Brain microvascular endothelial cell (primary cell): ENCODE measurements around the gene SMARCC1.

Experiments
- DNase-seq: peaks from one replicate; pipeline ENCODE4 v3.0.0-alpha.2; 2020
- H3K27ac ChIP-seq: fragments of 250-450 bp; sonication (Bioruptor Pico); 2 replicates; pipeline ENCODE4 v1.5.1; 2020; ENCODE audit warnings: mild to moderate bottlenecking, moderate library complexity
- H3K27me3 ChIP-seq: fragments of 250-450 bp; sonication (Bioruptor Pico); replicated peaks from 2 replicates; pipeline ENCODE4 v1.5.1; 2020; ENCODE audit warnings: mild to moderate bottlenecking
- H3K36me3 ChIP-seq: fragments of 250-450 bp; sonication (Bioruptor Pico); replicated peaks from 2 replicates; pipeline ENCODE4 v1.5.1; 2020; ENCODE audit warnings: mild to moderate bottlenecking
- H3K4me3 ChIP-seq: 2 replicates; pipeline ENCODE4 v1.5.1; 2011; ENCODE audit warnings: low read depth, mild to moderate bottlenecking, control low read depth, low read length, moderate library complexity
- in situ Hi-C: cut with HindIII; loops from 2 replicates; pipeline ENCODE4 v1.10.0; 2017; ENCODE audit warnings: low sequenced_read_pairs, low pct_ligation_motif_present
- TF ChIP-seq, protein P1 (sequence below): IDR thresholded peaks from 2 replicates; pipeline ENCODE4 v1.5.1; 2011; ENCODE audit warnings: low read depth, mild to moderate bottlenecking, moderate library complexity, low read length, control low read depth, inconsistent platforms; ENCODE audit errors: missing control alignments

Gene SMARCC1

DNA sequence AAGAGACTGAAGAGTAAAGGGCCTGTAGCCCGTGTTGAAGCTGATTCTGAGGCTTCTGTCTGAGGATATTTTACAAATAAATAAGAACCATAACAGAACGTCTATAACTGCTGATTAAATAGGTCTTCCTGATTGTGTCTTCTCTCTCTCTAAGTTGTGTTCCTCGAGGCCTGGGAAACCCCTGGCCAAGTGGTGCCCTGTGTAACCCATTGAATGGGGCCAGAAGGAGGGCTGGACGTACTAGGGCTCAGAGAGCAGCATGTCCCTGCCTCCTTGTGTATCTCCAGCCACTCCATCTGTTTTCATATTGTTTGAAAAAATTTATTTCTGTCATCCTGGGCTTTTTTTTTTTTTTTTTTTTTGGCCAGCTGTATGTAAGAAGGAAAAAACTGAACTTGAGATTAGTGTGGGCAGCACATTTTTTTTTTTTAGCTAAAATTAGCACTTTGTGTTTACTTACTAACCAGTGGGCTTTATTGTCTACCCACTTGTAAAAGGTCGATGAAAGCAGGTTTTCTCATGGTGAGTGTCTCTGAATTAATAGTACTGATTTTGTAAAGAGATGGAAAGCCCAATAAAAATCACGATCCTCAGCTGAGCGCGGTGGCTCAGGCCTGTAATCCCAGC is 32.0 kb upstream of the SMARCC1 start:
- no peak for DNase-seq
- TF ChIP-seq, protein P1, sequence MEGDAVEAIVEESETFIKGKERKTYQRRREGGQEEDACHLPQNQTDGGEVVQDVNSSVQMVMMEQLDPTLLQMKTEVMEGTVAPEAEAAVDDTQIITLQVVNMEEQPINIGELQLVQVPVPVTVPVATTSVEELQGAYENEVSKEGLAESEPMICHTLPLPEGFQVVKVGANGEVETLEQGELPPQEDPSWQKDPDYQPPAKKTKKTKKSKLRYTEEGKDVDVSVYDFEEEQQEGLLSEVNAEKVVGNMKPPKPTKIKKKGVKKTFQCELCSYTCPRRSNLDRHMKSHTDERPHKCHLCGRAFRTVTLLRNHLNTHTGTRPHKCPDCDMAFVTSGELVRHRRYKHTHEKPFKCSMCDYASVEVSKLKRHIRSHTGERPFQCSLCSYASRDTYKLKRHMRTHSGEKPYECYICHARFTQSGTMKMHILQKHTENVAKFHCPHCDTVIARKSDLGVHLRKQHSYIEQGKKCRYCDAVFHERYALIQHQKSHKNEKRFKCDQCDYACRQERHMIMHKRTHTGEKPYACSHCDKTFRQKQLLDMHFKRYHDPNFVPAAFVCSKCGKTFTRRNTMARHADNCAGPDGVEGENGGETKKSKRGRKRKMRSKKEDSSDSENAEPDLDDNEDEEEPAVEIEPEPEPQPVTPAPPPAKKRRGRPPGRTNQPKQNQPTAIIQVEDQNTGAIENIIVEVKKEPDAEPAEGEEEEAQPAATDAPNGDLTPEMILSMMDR, result no peak
- Histone ChIP-seq H3K4me3 (no peak overlapping the region), H3K27me3 (no peaks in the 10 kb centered on the region), H3K27ac (no peak overlapping the region), H3K36me3 (peaks cover 14% of the 10 kb centered on the region)
- in situ Hi-C loops, result no loop called here

DNA sequence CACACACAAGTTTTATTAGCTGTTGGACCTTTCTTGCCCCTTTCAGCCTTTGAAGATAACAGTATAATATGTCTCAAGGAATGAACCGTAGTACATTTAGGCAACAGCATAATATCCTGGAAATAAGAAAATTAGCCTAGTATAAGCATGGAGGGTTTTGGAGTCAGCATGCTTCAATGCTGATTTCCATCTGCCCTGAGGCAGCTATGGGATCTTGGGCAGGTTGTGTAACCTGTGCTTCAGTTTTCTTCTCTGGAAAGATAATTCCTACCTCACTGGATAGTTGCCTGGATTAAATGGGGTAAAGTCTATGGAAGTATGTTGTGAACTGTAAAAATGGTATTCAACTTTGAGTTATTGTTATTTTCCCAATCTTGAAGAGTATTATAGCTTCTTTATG is 22.9 kb upstream of the SMARCC1 start:
- TF ChIP-seq, protein P1, result no peak
- Histone ChIP-seq H3K4me3 (no peak overlapping the region), H3K36me3 (peaks cover 4% of the 10 kb centered on the region), H3K27me3 (no peaks in the 10 kb centered on the region), H3K27ac (no peak overlapping the region)
- no peak for DNase-seq
- in situ Hi-C loops, result no loop called here

DNA sequence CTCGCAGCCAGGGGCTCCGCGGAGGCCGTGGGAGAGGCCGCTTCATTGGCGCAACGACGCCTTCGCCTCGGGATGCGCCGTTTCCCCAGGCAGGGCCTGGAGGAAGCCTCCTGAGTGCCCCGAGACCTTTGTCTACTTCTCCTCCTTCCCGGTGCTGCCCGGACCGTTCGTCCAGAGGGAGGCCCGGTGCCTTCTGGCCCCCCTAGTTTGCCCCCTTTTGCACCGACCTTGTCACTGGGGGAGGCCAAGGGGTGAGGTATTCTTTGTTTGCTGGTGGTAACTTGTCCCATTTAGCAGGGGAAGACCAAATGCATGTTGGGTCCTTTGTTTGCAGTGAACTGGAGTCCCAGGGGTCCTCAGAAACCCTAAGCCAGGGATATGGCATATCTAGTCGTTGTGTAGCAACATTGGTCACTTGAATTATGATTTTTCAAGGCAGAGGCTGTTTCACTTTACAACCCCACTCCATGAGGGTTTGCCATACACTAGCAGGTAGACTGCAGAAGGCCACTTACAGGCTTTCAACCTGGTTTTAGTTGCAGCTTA is 21.9 kb upstream of the SMARCC1 start:
- Histone ChIP-seq H3K27me3 (no peaks in the 10 kb centered on the region), H3K4me3 (peak overlapping the region; percentile 84), H3K27ac (peak overlapping the region; percentile 95), H3K36me3 (peaks cover 4% of the 10 kb centered on the region)
- TF ChIP-seq, protein P1, result no peak
- in situ Hi-C loops, result no loop called here
- DNase-seq, result no peak

DNA sequence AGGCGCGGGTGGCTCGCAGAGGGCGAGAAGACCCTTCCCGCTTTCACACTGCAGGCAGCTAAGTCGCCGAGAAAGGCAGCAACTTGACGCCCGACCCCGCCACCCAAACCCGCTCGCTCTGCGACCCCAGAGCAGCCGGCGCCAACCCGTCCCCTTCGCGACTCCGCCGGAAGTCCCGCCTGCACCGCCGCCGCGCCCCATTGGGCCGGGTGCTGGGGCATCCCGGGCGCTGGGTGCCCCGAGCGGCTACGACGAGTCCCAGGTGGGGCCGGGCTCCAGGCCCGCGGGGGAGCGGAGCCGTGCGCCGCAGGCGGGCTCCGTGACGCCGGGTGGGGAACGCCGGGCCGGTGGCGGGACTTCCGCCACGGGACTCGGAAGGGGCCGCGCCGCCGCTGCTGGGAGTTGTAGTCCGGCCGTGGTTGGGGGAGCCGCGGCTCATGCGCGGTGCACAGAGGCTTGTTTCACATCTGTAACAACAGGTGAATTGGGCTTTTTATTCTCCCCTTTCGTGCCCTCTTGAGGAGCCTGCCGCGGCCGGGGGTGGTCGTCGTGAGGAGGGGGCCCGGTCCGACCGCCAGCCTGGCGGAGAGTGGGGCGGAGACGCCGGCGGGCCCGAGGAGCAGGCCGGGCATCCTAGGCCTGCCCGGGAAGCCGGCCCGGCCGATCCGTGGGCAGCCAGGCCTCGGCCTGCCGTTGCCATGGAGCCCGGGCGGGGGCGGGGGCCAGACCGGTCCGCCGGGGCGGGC is 21.2 kb upstream of the SMARCC1 start, which contains the start of gene DHX30:
Gene DHX30 (plus strand): TSS at position 405 of the 746 bp plus-strand sequence. CDS start 7,546 bp downstream, outside the sequence.
- TF ChIP-seq, protein P1, result no peak
- in situ Hi-C loops, result no loop called here
- Histone ChIP-seq H3K27ac (peak within 1 kb of the TSS; percentile 95), H3K27me3 (no peaks in the 10 kb centered on the region), H3K4me3 (peak within 1 kb of the TSS; percentile 84), H3K36me3 (peaks cover 4% of the 10 kb centered on the region)
- peak; percentile 83 for DNase-seq

DNA sequence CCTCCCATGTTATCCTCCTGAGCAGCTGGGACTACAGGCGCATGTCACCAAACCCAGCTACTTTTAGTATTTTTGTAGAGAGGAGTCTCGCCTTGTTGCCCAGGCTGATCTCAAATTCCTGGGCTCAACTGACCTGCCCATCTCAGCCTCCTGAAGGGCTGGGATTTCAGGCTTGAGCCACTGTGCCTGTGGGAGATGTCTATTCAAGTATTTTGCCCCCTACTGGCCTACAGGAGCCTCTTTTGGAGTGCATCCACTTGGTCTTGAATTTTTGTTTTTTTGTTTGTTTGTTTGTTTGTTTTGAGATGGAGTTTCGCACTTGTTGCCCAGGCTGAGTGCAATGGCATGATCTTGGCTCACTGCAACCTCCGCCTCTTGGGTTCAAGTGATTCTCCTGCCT is 18.0 kb upstream of the SMARCC1 start:
- in situ Hi-C loops, result no loop called here
- H3K36me3 ChIP-seq, result no peaks in the 10 kb centered on the region

More for the DNA sequence above, 18.0 kb upstream of the SMARCC1 start:
- TF ChIP-seq, protein P1, result peak; percentile 56
- DNase-seq, result no peak
- Histone ChIP-seq H3K4me3 (no peak overlapping the region), H3K27me3 (no peaks in the 10 kb centered on the region), H3K27ac (no peak overlapping the region)
